GM18873 (cell line): ENCODE measurements around the gene ZNF556.

ENCODE experiments used
- ATAC-seq: cut with Tn5 transposase; IDR thresholded peaks from one replicate; pipeline ENCODE4 v1.9.1; 2021; ENCODE audit warnings: mild to moderate bottlenecking, moderate library complexity, moderate number of reproducible peaks; ENCODE audit not compliant: unreplicated experiment, low FRiP score

ZNF556 gene

GRCh38 chr19:2867025-2867991, at the start of gene ZNF556:
TSS of gene ZNF556 (plus strand) at chr19:2867335. CDS start at chr19:2867422, 87 bp downstream.
- no peak for ATAC-seq

GRCh38 chr19:2819540-2820111, 47.5 kb upstream of the ZNF556 start, which contains the start of gene ZNF554:
TSS of gene ZNF554 (plus strand) at chr19:2819868. CDS start at chr19:2820072, 204 bp downstream.
- peak; percentile 79 for ATAC-seq

GRCh38 chr19:2820112-2820702, 46.9 kb upstream of the ZNF556 start:
- no peak for ATAC-seq

GRCh38 chr19:2822846-2823245, 44.3 kb upstream of the ZNF556 start:
- no peak for ATAC-seq

- no peak for ATAC-seq
These were observed 43.5 kb upstream of the ZNF556 start for GRCh38 chr19:2823646-2824045.

GRCh38 chr19:2824129-2824528, 43.0 kb upstream of the ZNF556 start:
- ATAC-seq = no peak

GRCh38 chr19:2827022-2827421, 40.1 kb upstream of the ZNF556 start:
- no peak for ATAC-seq

GRCh38 chr19:2827840-2828489, 39.2 kb upstream of the ZNF556 start:
- no peak for ATAC-seq

- no peak for ATAC-seq
These were observed 32.8 kb upstream of the ZNF556 start for GRCh38 chr19:2834294-2834871.

- no peak for ATAC-seq
These were observed 29.7 kb upstream of the ZNF556 start for GRCh38 chr19:2837430-2837829.

GRCh38 chr19:2840794-2841791, 26.0 kb upstream of the ZNF556 start, which contains the start of gene ZNF555:
TSS of gene ZNF555 (plus strand) at chr19:2841475. CDS start at chr19:2841573, 98 bp downstream.
- peak; percentile 89 for ATAC-seq

- ATAC-seq = no peak
These were observed 25.1 kb upstream of the ZNF556 start for GRCh38 chr19:2841855-2842574.

- no peak for ATAC-seq
These were observed 22.0 kb upstream of the ZNF556 start for GRCh38 chr19:2845107-2845506.

- no peak for ATAC-seq
These were observed 20.8 kb upstream of the ZNF556 start for GRCh38 chr19:2846180-2846894.

GRCh38 chr19:2847507-2847906, 19.6 kb upstream of the ZNF556 start:
- ATAC-seq = no peak

- no peak for ATAC-seq
These were observed 18.5 kb upstream of the ZNF556 start for GRCh38 chr19:2848616-2849015.

- ATAC-seq = no peak
These were observed 16.7 kb upstream of the ZNF556 start for GRCh38 chr19:2850256-2850925.
